Trophoblast cell (in vitro differentiated cells and primary cell): ENCODE results near the gene U2AF1.
"Not testable (repeated sequence)": the region's sequence is repeated elsewhere in the genome, so short reads cannot be mapped to it uniquely, and the experiment has no call there.

Experiments used
- DNase-seq, 2 donors: peaks; one replicate each; pipeline ENCODE4 v3.0.0-alpha.2; 2016
- H2AFZ ChIP-seq: 2 replicates; pipeline ENCODE4 v1.6.1; 2013; ENCODE audit warnings: low read length, moderate library complexity, mild to moderate bottlenecking; ENCODE audit not compliant: insufficient read depth, poor library complexity
- H2AK5ac ChIP-seq: 2 replicates; pipeline ENCODE4 v1.6.1; 2013; ENCODE audit warnings: mild to moderate bottlenecking, low read length
- H2BK120ac ChIP-seq: 2 replicates; pipeline ENCODE4 v1.6.1; 2013; ENCODE audit warnings: low read length, mild to moderate bottlenecking, moderate library complexity; ENCODE audit not compliant: insufficient read depth, poor library complexity
- H2BK12ac ChIP-seq: 2 replicates; pipeline ENCODE4 v1.6.1; 2013; ENCODE audit warnings: mild to moderate bottlenecking, low read length, moderate library complexity
- H2BK5ac ChIP-seq: 2 replicates; pipeline ENCODE4 v1.6.1; 2013; ENCODE audit warnings: low read length, low read depth, moderate library complexity, mild to moderate bottlenecking; ENCODE audit not compliant: poor library complexity
- H3K14ac ChIP-seq: 2 replicates; pipeline ENCODE4 v1.6.1; 2013; ENCODE audit warnings: mild to moderate bottlenecking, low read length
- H3K18ac ChIP-seq: 2 replicates; pipeline ENCODE4 v1.6.1; 2013; ENCODE audit warnings: mild to moderate bottlenecking, low read length
- H3K23ac ChIP-seq: 2 replicates; pipeline ENCODE4 v1.6.1; 2013; ENCODE audit warnings: low read length
- H3K27ac ChIP-seq: 2 replicates; pipeline ENCODE4 v1.5.1; 2013; ENCODE audit warnings: low read depth, mild to moderate bottlenecking, inconsistent platforms, low read length, moderate library complexity
- H3K27me3 ChIP-seq: 2 replicates; pipeline ENCODE4 v1.6.1; 2013; ENCODE audit warnings: inconsistent platforms, mild to moderate bottlenecking, low read length, moderate library complexity; ENCODE audit not compliant: insufficient read depth
- H3K36me3 ChIP-seq, 2 experiments: 1 replicate in 1 of 2; 2 replicates in 1 of 2; pipeline ENCODE4 v1.6.1; 2013; ENCODE audit warnings: low read length in 2 of 2, mild to moderate bottlenecking in 2 of 2, moderate library complexity in 1 of 2; ENCODE audit not compliant: insufficient read depth in 2 of 2, control insufficient read depth in 1 of 2
- H3K4ac ChIP-seq: 2 replicates; pipeline ENCODE4 v1.6.1; 2013; ENCODE audit warnings: low read depth, mild to moderate bottlenecking, low read length, moderate library complexity
- H3K4me1 ChIP-seq, 2 experiments: 1 replicate in 1 of 2; 2 replicates in 1 of 2; pipeline ENCODE4 v1.6.1; 2013; ENCODE audit warnings: low read length in 2 of 2, mild to moderate bottlenecking in 2 of 2, moderate library complexity in 1 of 2; ENCODE audit not compliant: insufficient read depth in 2 of 2, control insufficient read depth in 1 of 2
- H3K4me2 ChIP-seq: 2 replicates; pipeline ENCODE4 v1.6.1; 2013; ENCODE audit warnings: inconsistent platforms, mild to moderate bottlenecking, low read length, moderate library complexity
- H3K4me3 ChIP-seq: 2 replicates; pipeline ENCODE4 v1.5.1; 2013; ENCODE audit warnings: mild to moderate bottlenecking, low read depth, low read length, inconsistent platforms
- H3K79me1 ChIP-seq: one replicate; pipeline ENCODE4 v1.6.1; 2013; ENCODE audit warnings: low read length
- H3K79me2 ChIP-seq: 2 replicates; pipeline ENCODE4 v1.6.1; 2013; ENCODE audit warnings: low read length, mild to moderate bottlenecking; ENCODE audit not compliant: control insufficient read depth, insufficient read depth, poor library complexity
- H3K9ac ChIP-seq: 2 replicates; pipeline ENCODE4 v1.6.1; 2013; ENCODE audit warnings: mild to moderate bottlenecking, low read length
- H3K9me3 ChIP-seq: 2 replicates; pipeline ENCODE4 v1.6.1; 2013; ENCODE audit warnings: low read depth, mild to moderate bottlenecking, control low read depth, inconsistent platforms, low read length; ENCODE audit not compliant: insufficient read depth
- H4K12ac ChIP-seq: 2 replicates; pipeline ENCODE4 v1.6.1; 2013; ENCODE audit warnings: low read depth, mild to moderate bottlenecking, low read length, moderate library complexity
- H4K8ac ChIP-seq: 2 replicates; pipeline ENCODE4 v1.6.1; 2013; ENCODE audit warnings: low read depth, mild to moderate bottlenecking, low read length, moderate library complexity
- H4K91ac ChIP-seq: one replicate; pipeline ENCODE4 v1.6.1; 2013; ENCODE audit warnings: low read depth, mild to moderate bottlenecking, low read length, moderate library complexity
- WGBS: extraction: QIAGEN DNeasy Blood & Tissue Kit; methylation state at CpG from one replicate; pipeline ENCODE4 v1.1.7; 2013; ENCODE audit warnings: missing lambda C conversion rate; ENCODE audit not compliant: insufficient read length, insufficient coverage; ENCODE audit errors: extremely low coverage; 5-methylcytosine and 5-hydroxymethylcytosine counted together

U2AF1 gene

GRCh38 chr21:43074401-43075169 lies 32.8 kb downstream of the U2AF1 start:
- not testable (repeated sequence) for H3K9me3 ChIP-seq, H2BK12ac ChIP-seq, H3K79me1 ChIP-seq, H4K91ac ChIP-seq, H3K18ac ChIP-seq, H3K14ac ChIP-seq, H3K36me3 ChIP-seq, H3K4me1 ChIP-seq, H3K4ac ChIP-seq, H2BK5ac ChIP-seq, H2AFZ ChIP-seq, H3K4me2 ChIP-seq, DNase-seq, H3K9ac ChIP-seq, H3K79me2 ChIP-seq, H2AK5ac ChIP-seq, H3K23ac ChIP-seq, H3K27ac ChIP-seq, H4K8ac ChIP-seq, H3K27me3 ChIP-seq, H4K12ac ChIP-seq, H3K4me3 ChIP-seq, H2BK120ac ChIP-seq
- WGBS: no CpG with 5 or more reads among the region's 74 CpGs

- H3K4me3 ChIP-seq, H2BK5ac ChIP-seq, H3K4me1 ChIP-seq, H3K14ac ChIP-seq, H3K27ac ChIP-seq, H2BK12ac ChIP-seq, H2BK120ac ChIP-seq, H3K27me3 ChIP-seq, H4K12ac ChIP-seq, H3K36me3 ChIP-seq, H3K79me2 ChIP-seq, H2AFZ ChIP-seq, H3K18ac ChIP-seq, H3K4me2 ChIP-seq, H3K23ac ChIP-seq, H4K91ac ChIP-seq, H3K4ac ChIP-seq, H3K79me1 ChIP-seq, H2AK5ac ChIP-seq, DNase-seq, H3K9me3 ChIP-seq, H4K8ac ChIP-seq, H3K9ac ChIP-seq: not testable (repeated sequence)
- no CpG with 5 or more reads among the region's 11 CpGs for WGBS
These were observed 34.6 kb downstream of the U2AF1 start for GRCh38 chr21:43072742-43073141.

DNA sequence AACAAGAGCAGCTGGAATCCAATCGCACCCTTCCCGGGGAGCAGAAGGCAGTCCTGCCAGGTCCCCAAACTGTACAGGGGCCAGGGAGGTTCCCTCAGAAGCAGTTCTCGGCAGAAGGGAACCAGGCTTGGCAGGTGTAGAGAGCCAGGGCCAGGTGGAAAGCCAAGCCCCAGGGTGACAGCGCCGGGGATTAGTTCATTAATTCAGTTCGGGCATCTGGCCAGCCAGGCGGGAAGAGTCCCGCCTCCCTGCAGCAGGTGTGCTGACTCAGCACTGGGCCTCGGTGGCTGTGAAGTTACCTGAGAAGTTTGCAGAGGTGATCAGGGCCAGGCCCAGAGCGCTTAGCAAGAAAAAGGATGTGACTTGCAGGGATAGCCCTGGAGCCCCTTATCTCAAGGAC lies 37.7 kb downstream of the U2AF1 start:
- H3K4ac ChIP-seq, H4K8ac ChIP-seq, H3K23ac ChIP-seq, H2BK12ac ChIP-seq, H3K9ac ChIP-seq, H3K4me1 ChIP-seq, H3K4me2 ChIP-seq, H2AK5ac ChIP-seq, H2BK120ac ChIP-seq, H3K79me2 ChIP-seq, H3K14ac ChIP-seq, H4K12ac ChIP-seq, H3K27ac ChIP-seq, H3K27me3 ChIP-seq, H3K18ac ChIP-seq, DNase-seq, H3K9me3 ChIP-seq, H3K36me3 ChIP-seq, H2AFZ ChIP-seq, H4K91ac ChIP-seq, H3K4me3 ChIP-seq, H3K79me1 ChIP-seq, H2BK5ac ChIP-seq: not testable (repeated sequence)
- no CpG with 5 or more reads among the region's 10 CpGs for WGBS

- not testable (repeated sequence) for H3K4me3 ChIP-seq, H3K4me2 ChIP-seq, H4K91ac ChIP-seq, H3K36me3 ChIP-seq, H2BK120ac ChIP-seq, H3K4ac ChIP-seq, H3K18ac ChIP-seq, H2AFZ ChIP-seq, H2BK12ac ChIP-seq, H3K9me3 ChIP-seq, H3K27ac ChIP-seq, H2AK5ac ChIP-seq, H3K23ac ChIP-seq, H2BK5ac ChIP-seq, H3K27me3 ChIP-seq, H3K9ac ChIP-seq, H3K14ac ChIP-seq, DNase-seq, H3K79me1 ChIP-seq, H4K8ac ChIP-seq, H4K12ac ChIP-seq, H3K4me1 ChIP-seq, H3K79me2 ChIP-seq
- WGBS: no CpG with 5 or more reads among the region's 12 CpGs
These were observed 39.3 kb downstream of the U2AF1 start for GRCh38 chr21:43068065-43068464.
